Measurements from ENCODE around the gene HFE.
A peak's percentile ranks its signal among the peaks of the same experiment; 100 is the strongest.
"Not testable (repeated sequence)": the region's sequence is repeated elsewhere in the genome, so short reads cannot be mapped to it uniquely, and the experiment has no call there.

Gene HFE

DNA sequence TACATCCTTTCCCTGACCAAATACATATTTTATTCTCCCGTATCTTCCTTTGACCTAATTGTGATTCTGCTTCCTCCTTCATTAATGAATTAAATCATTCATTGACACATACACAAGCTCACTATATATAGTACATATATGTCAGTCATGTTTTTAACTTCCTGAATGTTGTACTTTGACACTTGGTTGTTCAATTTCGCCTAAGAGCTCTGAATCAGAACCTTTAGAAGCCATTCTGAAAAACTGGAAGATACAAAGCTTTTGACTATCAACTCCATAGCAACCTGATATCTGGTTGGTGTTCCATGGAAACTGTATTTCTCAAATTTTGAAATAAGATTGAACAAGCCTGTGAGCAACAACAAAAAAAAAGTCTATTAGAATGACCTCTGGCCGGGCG lies 27.3 kb upstream of the HFE start:
- no peak for DNase-seq (ENCODE audit: low read depth)

DNA sequence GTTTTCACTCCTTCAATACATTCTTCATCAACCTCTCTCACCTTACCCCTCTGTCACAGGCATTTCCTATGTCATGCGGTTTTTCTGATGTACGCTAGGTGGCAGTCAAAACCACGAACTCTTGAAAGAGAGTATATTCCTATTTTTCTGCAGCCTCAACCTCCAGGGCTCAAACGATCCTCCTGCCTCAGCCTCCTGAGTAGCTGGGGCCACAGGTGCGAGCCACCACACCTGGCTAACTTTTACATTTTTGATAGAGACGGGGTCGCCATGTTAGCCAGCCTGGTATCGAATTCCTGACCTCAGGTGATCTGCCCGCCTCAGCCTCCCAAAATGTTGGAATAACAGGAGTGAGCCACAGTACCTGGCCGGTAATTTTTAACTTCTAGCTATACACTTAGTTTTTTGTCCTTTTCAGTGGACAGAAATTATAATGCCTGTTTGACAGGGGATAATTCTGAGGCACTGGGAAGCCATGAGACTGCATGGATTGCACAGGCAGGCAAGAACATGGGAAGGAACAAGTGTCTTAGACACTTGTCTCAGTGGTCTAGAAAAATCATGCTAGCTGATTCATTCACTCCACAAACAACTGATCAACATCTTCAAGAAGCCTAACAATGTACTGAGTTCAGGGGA lies 22.5 kb upstream of the HFE start:
- no peak for DNase-seq (ENCODE audit: low read depth)

DNA sequence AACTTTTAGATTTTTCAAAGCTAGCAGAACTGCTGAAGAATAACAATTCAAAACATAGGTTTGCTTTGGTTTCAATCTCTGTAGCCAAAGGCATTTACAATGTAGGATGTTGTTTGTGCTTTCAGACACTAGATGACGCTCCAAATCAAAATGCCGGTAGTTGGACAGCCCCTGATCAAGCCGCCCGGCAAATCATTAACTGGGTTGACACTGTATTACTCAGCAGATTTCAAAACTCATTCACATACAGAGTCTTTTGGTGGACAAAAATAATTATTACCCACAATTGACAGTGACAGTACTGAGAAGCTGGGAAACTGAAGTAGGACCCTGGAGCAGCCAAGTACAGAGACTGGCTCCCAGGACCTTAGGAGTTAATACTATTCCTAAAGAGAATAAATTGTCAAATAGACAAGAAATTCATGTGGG lies 21.3 kb upstream of the HFE start:
- DNase-seq (ENCODE audit: low read depth): peak; percentile 20

DNA sequence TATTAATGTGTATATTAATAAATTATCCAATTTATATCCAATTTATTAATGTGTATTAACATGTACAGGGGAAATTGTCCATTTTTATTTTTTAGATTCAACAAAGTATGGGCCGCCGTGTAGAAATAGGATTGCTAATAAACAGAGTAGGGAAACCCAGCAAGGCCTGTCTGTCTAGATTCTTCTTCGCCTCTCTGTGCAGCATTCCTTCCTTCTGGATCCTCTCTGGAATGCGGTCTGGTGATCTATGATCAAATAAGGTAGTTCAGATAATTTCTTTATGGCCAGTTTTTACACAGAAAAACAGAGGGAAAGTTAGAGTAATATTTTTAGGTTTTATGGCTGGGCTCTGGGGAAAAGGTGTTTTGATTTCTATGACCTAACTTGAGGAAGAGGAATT lies 19.9 kb upstream of the HFE start:
- DNase-seq (ENCODE audit: low read depth): no peak

DNA sequence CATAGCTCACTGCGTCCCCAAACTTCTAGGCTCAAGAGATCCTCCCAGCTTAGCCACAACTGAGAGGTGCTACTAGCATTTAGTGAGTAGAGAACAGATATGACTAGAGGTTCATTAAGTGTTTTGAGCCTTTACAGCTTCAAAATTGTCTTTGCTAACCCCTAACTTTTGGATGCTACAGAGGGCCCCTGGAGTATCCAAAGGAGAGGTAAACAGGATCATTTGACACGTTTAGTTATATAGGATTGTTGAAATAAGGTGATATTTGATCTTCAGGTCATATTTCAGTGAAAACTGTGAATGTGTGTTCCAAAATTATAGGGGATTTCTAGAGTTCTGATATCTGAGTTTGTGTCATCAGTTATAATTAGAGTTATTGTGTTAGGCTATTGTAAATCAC lies 19.2 kb upstream of the HFE start:
- no peak for DNase-seq (ENCODE audit: low read depth)

DNA sequence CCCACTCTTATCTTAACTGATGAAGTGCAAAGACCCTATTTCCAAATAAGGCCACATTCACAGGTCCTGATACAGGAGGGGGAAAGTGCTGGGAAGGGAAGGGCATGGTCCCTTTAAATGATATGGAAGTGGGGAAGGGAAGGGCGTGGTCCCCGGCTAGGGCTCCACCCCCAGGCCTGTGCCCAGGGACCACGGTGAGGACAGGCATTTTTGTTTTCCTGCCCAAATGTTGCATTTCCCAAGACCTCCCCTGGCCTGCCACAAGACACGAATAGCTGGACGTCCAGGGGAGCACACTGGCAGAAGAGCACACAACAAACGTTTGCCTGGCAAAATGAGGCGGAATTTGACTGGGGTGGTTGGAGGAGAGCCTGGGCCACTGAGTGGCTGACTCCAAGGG lies 16.1 kb upstream of the HFE start:
- no peak for DNase-seq (ENCODE audit: low read depth)

DNA sequence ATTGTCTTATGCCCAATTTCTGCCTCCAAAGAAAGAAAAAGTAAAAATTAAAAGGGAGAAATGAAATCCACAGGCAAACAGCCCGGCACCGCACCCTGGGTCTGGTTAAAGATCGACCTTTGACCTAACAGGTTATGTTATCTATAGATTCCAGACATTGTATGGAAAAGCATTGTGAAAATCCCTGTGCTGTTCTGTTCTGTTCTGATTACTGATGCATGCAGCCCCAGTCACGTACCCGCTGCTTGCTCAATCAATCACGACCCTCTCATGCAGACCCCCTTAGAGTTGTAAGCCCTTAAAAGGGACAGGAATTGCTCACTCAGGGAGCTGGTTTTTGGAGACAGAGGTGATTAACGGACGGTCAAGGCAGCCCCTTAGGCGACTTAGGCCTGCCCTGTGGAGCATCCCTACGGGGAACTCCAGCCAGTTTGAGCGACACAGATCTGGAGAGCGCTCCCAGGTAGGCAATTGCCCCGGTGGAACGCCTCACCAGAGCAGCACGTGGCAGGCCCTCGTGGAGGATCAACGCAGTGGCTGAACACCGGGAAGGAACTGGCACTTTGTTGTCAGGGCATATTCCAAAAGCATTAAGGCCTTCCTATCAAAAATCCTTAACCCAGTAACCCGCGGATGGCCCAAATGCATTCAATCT lies 12.0 kb upstream of the HFE start:
- no peak for DNase-seq (ENCODE audit: low read depth)

DNA sequence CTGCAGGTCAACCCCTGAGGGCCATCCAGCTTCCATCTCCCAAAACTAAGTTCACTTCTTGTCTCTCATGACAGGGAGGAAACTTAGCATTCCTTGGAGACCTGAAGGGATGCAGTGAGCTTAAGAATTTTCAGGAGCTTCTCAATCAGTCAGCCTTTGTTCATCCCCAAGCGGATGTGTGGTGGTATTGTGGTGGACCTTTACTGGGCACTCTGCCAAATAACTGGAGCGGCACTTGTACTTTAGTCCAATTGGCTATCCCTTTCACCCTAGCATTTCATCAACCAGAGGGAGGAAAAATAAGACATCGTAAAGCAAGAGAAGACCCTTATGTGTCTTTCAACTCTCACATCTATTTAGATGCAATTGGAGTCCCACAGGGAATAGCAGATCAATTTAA lies 9.2 kb upstream of the HFE start:
- not testable (repeated sequence) for DNase-seq (ENCODE audit: low read depth)

DNA sequence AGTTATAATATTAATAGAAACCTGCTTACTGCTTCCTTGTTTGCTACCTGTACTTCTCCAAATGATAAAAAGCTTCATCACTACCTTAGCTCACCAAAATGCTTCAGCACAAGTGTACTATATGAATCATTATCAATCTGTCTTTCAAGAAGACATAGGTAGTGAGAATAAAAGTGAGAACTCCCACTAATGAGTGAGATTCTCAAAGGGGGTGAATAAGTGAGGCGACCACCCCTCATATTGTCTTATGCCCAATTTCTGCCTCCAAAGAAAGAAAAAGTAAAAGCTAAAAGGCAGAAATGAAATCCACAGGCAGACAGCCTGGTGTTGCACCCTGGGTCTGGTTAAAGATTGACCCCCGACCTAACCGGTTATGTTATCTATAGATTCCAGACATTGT lies 6.1 kb upstream of the HFE start:
- DNase-seq (ENCODE audit: low read depth): not testable (repeated sequence)

DNA sequence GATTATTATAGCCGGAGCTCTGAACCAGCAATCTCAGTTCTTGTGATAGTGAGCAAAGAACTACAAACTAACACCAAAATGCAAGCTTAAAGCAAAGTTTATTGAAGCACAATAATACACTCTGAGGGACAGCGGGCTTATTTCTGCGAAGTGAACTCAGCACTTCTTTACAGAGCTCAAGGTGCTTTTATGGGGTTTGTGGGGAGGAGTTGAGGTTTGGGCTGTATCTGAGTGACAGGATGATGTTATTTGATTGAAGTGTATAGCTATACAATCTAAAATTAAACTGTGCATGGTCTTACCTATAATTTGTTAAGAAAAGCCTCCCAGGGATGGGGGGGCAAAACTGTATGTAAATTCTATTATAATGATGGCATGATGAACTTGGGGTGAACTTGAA lies 1.0 kb upstream of the HFE start:
- DNase-seq (ENCODE audit: low read depth): no peak

DNA sequence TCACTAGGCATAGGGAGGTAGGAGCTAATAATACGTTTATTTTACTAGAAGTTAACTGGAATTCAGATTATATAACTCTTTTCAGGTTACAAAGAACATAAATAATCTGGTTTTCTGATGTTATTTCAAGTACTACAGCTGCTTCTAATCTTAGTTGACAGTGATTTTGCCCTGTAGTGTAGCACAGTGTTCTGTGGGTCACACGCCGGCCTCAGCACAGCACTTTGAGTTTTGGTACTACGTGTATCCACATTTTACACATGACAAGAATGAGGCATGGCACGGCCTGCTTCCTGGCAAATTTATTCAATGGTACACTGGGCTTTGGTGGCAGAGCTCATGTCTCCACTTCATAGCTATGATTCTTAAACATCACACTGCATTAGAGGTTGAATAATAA lies 1.1 kb downstream of the HFE start:
- no peak for DNase-seq (ENCODE audit: low read depth)

DNA sequence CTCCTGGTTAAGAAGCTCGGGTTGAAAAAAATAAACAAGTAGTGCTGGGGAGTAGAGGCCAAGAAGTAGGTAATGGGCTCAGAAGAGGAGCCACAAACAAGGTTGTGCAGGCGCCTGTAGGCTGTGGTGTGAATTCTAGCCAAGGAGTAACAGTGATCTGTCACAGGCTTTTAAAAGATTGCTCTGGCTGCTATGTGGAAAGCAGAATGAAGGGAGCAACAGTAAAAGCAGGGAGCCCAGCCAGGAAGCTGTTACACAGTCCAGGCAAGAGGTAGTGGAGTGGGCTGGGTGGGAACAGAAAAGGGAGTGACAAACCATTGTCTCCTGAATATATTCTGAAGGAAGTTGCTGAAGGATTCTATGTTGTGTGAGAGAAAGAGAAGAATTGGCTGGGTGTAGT lies 2.0 kb downstream of the HFE start:
- DNase-seq (ENCODE audit: low read depth): no peak

DNA sequence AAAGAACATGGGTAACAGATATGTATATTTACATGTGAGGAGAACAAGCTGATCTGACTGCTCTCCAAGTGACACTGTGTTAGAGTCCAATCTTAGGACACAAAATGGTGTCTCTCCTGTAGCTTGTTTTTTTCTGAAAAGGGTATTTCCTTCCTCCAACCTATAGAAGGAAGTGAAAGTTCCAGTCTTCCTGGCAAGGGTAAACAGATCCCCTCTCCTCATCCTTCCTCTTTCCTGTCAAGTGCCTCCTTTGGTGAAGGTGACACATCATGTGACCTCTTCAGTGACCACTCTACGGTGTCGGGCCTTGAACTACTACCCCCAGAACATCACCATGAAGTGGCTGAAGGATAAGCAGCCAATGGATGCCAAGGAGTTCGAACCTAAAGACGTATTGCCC lies 5.2 kb downstream of the HFE start:
- DNase-seq (ENCODE audit: low read depth): no peak

DNA sequence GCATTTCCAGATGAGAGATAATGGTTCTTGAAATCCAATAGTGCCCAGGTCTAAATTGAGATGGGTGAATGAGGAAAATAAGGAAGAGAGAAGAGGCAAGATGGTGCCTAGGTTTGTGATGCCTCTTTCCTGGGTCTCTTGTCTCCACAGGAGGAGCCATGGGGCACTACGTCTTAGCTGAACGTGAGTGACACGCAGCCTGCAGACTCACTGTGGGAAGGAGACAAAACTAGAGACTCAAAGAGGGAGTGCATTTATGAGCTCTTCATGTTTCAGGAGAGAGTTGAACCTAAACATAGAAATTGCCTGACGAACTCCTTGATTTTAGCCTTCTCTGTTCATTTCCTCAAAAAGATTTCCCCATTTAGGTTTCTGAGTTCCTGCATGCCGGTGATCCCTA lies 6.8 kb downstream of the HFE start:
- no peak for DNase-seq (ENCODE audit: low read depth)

DNA sequence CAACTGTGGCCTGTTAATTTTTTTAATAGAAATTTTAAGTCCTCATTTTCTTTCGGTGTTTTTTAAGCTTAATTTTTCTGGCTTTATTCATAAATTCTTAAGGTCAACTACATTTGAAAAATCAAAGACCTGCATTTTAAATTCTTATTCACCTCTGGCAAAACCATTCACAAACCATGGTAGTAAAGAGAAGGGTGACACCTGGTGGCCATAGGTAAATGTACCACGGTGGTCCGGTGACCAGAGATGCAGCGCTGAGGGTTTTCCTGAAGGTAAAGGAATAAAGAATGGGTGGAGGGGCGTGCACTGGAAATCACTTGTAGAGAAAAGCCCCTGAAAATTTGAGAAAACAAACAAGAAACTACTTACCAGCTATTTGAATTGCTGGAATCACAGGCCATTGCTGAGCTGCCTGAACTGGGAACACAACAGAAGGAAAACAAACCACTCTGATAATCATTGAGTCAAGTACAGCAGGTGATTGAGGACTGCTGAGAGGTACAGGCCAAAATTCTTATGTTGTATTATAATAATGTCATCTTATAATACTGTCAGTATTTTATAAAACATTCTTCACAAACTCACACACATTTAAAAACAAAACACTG lies 10.1 kb downstream of the HFE start:
- peak; percentile 37 for DNase-seq (ENCODE audit: low read depth)

DNA sequence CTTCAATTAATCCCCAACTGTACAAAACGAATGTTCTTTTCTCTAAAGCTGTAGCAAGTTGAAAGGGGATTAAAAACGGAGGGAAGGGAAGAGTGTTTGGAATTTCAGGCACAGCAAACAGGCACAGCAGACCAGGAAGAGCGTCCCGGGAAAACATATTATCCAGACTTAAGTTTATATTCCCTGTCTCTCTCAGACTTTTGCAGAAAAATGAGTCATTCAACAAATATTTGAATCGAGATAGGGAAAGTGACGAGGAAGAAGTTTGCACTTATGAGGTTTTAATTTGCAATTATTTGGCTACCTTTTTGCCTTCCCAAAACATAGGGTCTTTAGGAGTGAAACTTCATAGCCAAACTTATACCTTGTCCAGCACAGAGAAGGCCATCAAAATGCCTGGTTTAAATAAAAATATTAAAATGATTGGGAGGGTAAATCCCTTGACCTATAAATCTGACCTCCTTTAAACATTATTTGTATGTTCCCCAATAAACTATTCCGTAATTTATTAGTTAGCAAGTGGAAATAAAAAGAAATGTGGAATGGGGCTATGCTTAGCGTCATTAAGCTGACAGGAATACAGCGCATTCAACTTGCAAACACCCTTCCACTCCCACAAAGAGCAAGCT lies 16.0 kb downstream of the HFE start:
- DNase-seq (ENCODE audit: low read depth): no peak

DNA sequence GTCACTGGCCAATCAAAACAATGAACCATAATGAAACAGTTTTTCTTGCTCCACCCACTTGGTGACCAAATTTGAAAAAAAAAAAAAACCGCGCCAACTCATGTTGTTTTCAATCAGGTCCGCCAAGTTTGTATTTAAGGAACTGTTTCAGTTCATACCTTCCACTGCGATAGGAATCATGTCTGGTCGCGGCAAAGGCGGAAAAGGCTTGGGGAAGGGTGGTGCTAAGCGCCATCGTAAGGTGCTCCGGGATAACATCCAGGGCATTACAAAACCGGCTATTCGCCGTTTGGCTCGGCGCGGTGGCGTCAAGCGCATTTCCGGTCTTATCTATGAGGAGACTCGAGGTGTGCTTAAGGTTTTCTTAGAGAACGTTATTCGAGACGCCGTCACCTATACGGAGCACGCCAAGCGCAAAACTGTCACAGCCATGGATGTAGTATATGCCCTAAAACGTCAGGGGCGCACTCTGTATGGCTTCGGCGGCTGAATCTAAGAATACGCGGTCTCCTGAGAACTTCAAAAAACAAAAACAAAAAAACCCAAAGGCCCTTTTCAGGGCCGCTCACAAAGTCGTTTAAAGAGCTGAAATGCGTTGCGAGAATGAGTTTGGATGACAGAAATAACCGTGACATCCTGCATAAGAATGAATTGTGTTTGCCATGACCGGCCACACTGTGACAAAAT lies 16.7 kb downstream of the HFE start:
- DNase-seq (ENCODE audit: low read depth): peak; percentile 78

DNA sequence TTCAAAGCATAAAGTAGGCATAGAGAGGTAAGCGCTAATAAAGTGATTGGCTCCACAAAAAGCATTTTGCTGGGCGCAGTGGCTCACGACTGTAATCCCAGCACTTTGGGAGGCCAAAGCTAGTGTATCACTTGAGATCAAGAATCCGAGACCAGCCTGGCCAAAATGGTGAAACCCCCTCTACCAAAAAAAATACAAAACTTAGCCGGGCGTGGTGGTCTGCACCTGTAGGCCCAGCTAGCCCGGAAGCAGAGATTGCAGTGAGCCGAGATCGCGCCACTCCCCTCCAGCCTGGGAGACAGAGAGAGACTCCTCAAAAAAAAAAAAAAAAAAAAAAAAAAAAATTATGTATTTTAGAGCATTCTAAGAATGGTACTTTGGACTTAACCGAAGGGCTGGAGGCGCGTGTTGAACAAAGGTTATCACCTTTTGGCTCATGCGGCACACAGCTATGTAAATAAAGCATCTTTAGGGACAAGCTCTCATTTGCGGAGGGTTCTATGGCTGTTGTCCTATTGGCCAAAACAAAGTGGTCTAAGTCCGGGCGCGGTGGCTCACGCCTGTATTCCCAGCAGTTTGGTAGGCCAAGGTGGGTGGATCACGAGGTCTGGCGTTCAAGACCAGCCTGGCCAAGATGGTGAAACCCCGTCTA lies 17.4 kb downstream of the HFE start:
- no peak for DNase-seq (ENCODE audit: low read depth)

DNA sequence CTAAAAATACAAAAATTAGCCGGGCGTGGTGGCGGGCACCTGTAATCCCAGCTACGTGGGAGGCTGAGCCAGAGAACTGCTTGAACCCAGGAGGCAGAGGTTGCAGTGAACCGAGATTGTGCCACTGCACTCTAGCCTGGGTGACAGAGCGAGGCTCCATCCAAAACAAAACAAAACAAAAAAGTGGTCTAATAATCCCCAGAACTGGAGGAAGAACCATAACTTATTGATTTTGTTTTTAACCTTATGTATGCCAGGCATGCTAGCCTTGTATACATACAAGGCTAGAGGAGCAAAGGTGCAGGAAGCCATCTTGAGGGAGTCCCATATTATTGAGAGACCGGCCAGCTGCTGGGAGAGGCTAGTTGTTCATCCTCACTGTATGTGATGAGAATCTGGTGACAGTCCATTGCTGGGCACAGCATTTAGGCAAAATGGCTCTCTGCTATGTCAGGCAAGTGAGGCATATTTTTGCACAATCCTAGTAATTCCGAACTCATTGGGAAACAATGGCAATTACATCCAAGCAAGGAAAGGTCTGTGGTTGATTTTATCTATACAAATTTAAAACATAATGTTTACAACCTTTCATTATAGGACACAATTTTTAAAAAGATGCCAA lies 18.0 kb downstream of the HFE start:
- no peak for DNase-seq (ENCODE audit: low read depth)

DNA sequence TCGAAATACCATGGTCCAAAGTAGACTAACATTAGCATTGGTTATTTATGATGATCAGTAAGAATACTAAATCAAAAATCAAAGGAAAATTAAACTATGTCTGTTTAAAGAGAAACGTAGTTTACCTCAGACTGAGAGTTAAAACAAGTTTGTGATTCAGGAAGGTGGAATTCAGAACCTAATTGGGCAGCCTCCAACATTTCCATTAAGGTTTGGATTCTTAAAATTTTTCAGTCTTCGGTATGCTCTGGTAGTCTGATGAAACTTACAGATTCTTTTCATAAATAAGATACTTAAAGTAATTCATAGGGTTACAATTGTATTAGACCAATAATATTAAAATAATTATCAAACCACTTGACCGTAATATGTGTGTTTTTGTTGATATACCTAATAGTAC lies 18.6 kb downstream of the HFE start:
- DNase-seq (ENCODE audit: low read depth): no peak

DNA sequence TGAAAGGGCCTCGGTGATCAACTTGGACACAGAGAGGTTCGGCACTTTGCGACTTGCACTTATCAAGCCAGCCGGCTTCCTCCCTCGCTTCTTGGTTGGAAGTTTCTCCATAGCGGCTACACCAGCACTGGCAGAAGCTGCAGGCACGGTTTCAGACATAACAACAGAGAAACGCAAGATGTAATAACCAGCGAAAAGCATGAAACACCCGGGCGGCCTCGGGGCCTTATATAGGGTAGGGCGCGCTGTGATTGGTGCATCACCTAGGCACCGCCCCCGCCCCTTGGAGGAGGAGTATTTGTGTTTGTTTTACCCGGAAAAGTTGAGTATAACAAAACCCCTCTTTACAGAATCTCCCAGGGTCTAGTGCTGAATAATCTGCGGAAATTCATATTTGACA lies 20.7 kb downstream of the HFE start:
- DNase-seq (ENCODE audit: low read depth): no peak

DNA sequence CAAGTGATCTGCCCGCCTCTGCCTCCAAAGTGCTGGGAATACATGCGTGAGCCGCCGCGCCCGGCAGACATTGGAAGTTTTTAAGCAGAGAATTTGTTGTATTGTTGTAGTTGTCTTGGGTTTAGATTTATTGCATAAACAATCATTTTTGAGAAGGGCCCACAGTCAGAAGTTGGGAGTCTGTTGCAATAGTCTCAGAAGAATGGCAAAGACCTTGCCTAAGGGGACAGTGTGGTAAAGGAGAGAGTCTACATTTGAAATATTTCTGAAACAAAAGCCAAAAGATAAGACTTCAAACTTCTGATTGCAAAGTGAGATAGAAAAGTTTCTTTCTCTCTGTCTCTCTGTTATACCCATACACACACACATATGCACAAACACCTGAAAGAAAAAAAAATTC lies 22.5 kb downstream of the HFE start:
- no peak for DNase-seq (ENCODE audit: low read depth)

All from activated T-helper 1 cell treated with Interleukin-2 at 50 U/mL for 16 hours (primary cell).